B cell (primary cell): ENCODE measurements around the gene LRRC55. TPM values are rescaled to one million over a fixed set of nuclear protein-coding genes. Genes with fewer than 3 reads are reported as not detected.

Experiments used
- ATAC-seq: fragments of 200-7000 bp; cut with Tn5 transposase; one replicate; pipeline ENCODE4 v1.10.0; 2021; ENCODE audit warnings: low read depth, mild to moderate bottlenecking, moderate number of reproducible peaks, moderate library complexity
- CTCF ChIA-PET: fragments of 350-600 bp; sonication (Branson Sonifier 250); formaldehyde crosslinking; loops from one replicate; lab custom pipeline; 2021; ENCODE audit warnings: antibody characterized with exemption, inconsistent platforms; lab: Charles Lee
- POLR2A ChIA-PET: fragments of 350-600 bp; sonication (Branson Sonifier 250); formaldehyde crosslinking; loops from one replicate; lab custom pipeline; 2021; ENCODE audit warnings: antibody characterized with exemption; lab: Charles Lee
- DNase-seq: peaks from one replicate; pipeline ENCODE4 v3.0.0; 2013
- H2AFZ ChIP-seq: 2 replicates; pipeline ENCODE4 v1.6.1; 2012; ENCODE audit warnings: mild to moderate bottlenecking, low read depth, low read length; ENCODE audit not compliant: insufficient read depth, poor library complexity, severe bottlenecking
- H3K27ac ChIP-seq, 2 donors: 1 replicate in 1 of 2; 2 replicates in 1 of 2; pipeline ENCODE4 v1.5.1; 2012 to 2013; ENCODE audit warnings: low read length in 2 of 2, mild to moderate bottlenecking in 2 of 2, moderate library complexity in 1 of 2
- H3K27me3 ChIP-seq, 4 experiments: fragments of 200-600 bp in 1 of 4; sonication (generic) in 1 of 4; replicated peaks in 1 of 4; 1 replicate in 2 of 4; 2 replicates in 2 of 4; pipeline versions ENCODE4 v1.6.1 to v1.7.0; 2013 to 2016; ENCODE audit warnings: low read length in 3 of 4, mild to moderate bottlenecking in 2 of 4, mixed read lengths in 1 of 4, moderate library complexity in 1 of 4; ENCODE audit not compliant: insufficient read depth in 4 of 4, control insufficient read depth in 3 of 4; ENCODE audit errors: control extremely low read depth in 1 of 4
- H3K36me3 ChIP-seq, 2 experiments: replicated peaks in 1 of 2; 1 replicate in 1 of 2; 2 replicates in 1 of 2; pipeline versions ENCODE4 v1.6.1 to v1.7.1; 2013; ENCODE audit warnings: low read length in 1 of 2; ENCODE audit not compliant: insufficient read depth in 2 of 2, control insufficient read depth in 1 of 2; ENCODE audit errors: control extremely low read depth in 1 of 2, extremely low read depth in 1 of 2
- H3K4me1 ChIP-seq, 2 donors: fragments of 200-600 bp in 1 of 2; sonication (generic) in 1 of 2; 1 replicate in 1 of 2; 2 replicates in 1 of 2; pipeline versions ENCODE4 v1.5.1 to v1.6.1; 2013 to 2017; ENCODE audit warnings: low read length in 2 of 2; ENCODE audit not compliant: control insufficient read depth in 2 of 2, insufficient read depth in 2 of 2
- H3K4me2 ChIP-seq: replicated peaks from 2 replicates; pipeline ENCODE3; 2012; ENCODE audit warnings: mild to moderate bottlenecking, low read depth, low read length; ENCODE audit not compliant: poor library complexity, severe bottlenecking
- H3K4me3 ChIP-seq, 5 experiments: fragments of 200-600 bp in 1 of 5; sonication (generic) in 1 of 5; 1 replicate in 3 of 5; 2 replicates in 2 of 5; pipeline versions ENCODE4 v1.5.1 to v1.7.0; 2011 to 2016; ENCODE audit warnings: low read length in 4 of 5, mild to moderate bottlenecking in 4 of 5, low read depth in 2 of 5, control low read depth in 1 of 5, moderate library complexity in 1 of 5; ENCODE audit not compliant: insufficient read depth in 1 of 5; ENCODE audit errors: control extremely low read depth in 1 of 5, extremely low read depth in 1 of 5
- H3K79me2 ChIP-seq: fragments of 200-600 bp; sonication (generic); one replicate; pipeline ENCODE4 v1.6.0; 2016; ENCODE audit warnings: low read length; ENCODE audit not compliant: control insufficient read depth, insufficient read depth
- H3K9ac ChIP-seq: fragments of 200-600 bp; sonication (generic); 2 replicates; pipeline ENCODE4 v1.6.1; 2017; ENCODE audit warnings: mild to moderate bottlenecking, low read length, moderate library complexity
- H3K9me3 ChIP-seq, 3 donors: one replicate each; pipeline versions ENCODE4 v1.6.1 to v1.7.1; 2013; ENCODE audit warnings: low read length in 2 of 3; ENCODE audit not compliant: control insufficient read depth in 2 of 3, insufficient read depth in 1 of 3; ENCODE audit errors: control extremely low read depth in 1 of 3
- H4K20me1 ChIP-seq: 2 replicates; pipeline ENCODE4 v1.6.0; 2012; ENCODE audit warnings: mild to moderate bottlenecking, low read length; ENCODE audit not compliant: insufficient read depth, control insufficient read depth, poor library complexity, severe bottlenecking
- H3K27ac Mint-ChIP-seq: one replicate; pipeline ENCODE4 v1.8.0; 2021; ENCODE audit warnings: mixed read lengths
- H3K27me3 Mint-ChIP-seq: one replicate; pipeline ENCODE4 v1.8.0; 2021; ENCODE audit warnings: mixed read lengths
- H3K4me1 Mint-ChIP-seq: one replicate; pipeline ENCODE4 v1.8.0; 2021; ENCODE audit warnings: mixed read lengths
- H3K4me3 Mint-ChIP-seq: one replicate; pipeline ENCODE4 v1.8.0; 2021; ENCODE audit warnings: mixed read lengths
- H3K9me3 Mint-ChIP-seq: one replicate; pipeline ENCODE4 v1.8.0; 2022; ENCODE audit warnings: mixed read lengths; ENCODE audit not compliant: insufficient read depth
- EZH2 ChIP-seq: IDR thresholded peaks from 2 replicates; pipeline ENCODE4 v1.6.1; 2012; ENCODE audit warnings: borderline replicate concordance, low read depth, mild to moderate bottlenecking, moderate library complexity, low read length; ENCODE audit not compliant: insufficient read depth, poor library complexity, severe bottlenecking
- WGBS: methylation state at CpG from one replicate; pipeline ENCODE4 v1.1.5; 2013; ENCODE audit warnings: missing lambda C conversion rate; ENCODE audit not compliant: insufficient coverage; 5-methylcytosine and 5-hydroxymethylcytosine counted together
- intact Hi-C: fragments of 100-400 bp; cut with micrococcal nuclease; formaldehyde crosslinking; loops from one replicate; pipeline ENCODE4 v1.10.0; 2022
- polyA plus RNA-seq: library from polyadenylated mRNA; depleted of rRNA; stranded (reverse); fragments of >200 nt; gene quantifications from 2 replicates; pipeline ENCODE4 v1.2.3, GENCODE V29; 2012
- total RNA-seq, 2 donors: library from RNA; stranded (reverse); fragments of 120-200 nt in 1 of 2; gene quantifications; 1 replicate in 1 of 2; 2 replicates in 1 of 2; pipeline versions ENCODE4 v1.2.3 to v1.2.4, GENCODE V29; 2013 to 2022
- TF ChIP-seq, protein P1 (sequence below): fragments of 200-600 bp; IDR thresholded peaks from one replicate; pipeline ENCODE4 v1.8.0; 2022; ENCODE audit warnings: antibody characterized with exemption, mild to moderate bottlenecking

Gene LRRC55
- total and polyA plus RNA-seq, 2 donors (not counting 1 experiment from before 2014, with no cell fraction given), result not detected

DNA sequence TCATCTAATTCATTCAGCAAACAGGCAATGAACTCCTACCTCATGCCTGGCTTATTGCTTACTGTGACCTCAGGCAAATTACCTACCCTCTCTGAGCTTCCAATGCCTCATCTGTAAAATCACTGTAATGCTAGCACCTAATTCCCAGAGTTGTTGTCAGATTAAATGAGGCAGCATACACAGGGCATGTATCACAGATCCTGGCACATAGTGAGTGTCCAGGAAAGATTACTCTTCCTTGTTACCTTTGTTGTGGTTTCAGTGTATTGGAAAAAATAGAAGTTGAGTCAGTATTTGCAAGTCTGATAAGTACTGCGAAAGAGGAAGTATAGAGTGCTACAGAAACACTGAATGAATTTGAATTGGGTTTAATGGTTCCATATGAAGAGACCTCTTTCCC is 26.4 kb upstream of the LRRC55 start:
- Mint-ChIP-seq H3K27me3 (peaks cover 22% of the 10 kb centered on the region), H3K27ac (no peak overlapping the region), H3K9me3 (no peaks in the 10 kb centered on the region), H3K4me1 (peaks cover 2% of the 10 kb centered on the region), H3K4me3 (no peak overlapping the region)
- Histone ChIP-seq H3K79me2 (no peaks in the 10 kb centered on the region), H2AFZ (no peak overlapping the region), H3K4me2 (no peak overlapping the region), H3K4me1 (no peaks in the 10 kb centered on the region), H3K9me3 (no peaks in the 10 kb centered on the region), H3K27ac (no peak overlapping the region), H3K4me3 (no peak overlapping the region), H3K9ac (no peak overlapping the region), H3K36me3 (no peaks in the 10 kb centered on the region), H3K27me3 (peaks cover 0 to 2% (median 0%) of the 10 kb centered on the region in 4 experiments), H4K20me1 (no peaks in the 10 kb centered on the region)
- intact Hi-C loops, result no loop called here
- DNase-seq (no peak), ATAC-seq (no peak)
- whole genome bisulfite sequencing, result 17% methylated on average over 1 of the region's 1 CpG
- POLR2A ChIA-PET, result no interaction called here
- no peak for TF ChIP-seq EZH2
- TF ChIP-seq, protein P1, sequence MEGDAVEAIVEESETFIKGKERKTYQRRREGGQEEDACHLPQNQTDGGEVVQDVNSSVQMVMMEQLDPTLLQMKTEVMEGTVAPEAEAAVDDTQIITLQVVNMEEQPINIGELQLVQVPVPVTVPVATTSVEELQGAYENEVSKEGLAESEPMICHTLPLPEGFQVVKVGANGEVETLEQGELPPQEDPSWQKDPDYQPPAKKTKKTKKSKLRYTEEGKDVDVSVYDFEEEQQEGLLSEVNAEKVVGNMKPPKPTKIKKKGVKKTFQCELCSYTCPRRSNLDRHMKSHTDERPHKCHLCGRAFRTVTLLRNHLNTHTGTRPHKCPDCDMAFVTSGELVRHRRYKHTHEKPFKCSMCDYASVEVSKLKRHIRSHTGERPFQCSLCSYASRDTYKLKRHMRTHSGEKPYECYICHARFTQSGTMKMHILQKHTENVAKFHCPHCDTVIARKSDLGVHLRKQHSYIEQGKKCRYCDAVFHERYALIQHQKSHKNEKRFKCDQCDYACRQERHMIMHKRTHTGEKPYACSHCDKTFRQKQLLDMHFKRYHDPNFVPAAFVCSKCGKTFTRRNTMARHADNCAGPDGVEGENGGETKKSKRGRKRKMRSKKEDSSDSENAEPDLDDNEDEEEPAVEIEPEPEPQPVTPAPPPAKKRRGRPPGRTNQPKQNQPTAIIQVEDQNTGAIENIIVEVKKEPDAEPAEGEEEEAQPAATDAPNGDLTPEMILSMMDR, result no peak
- CTCF ChIA-PET, result no interaction called here

DNA sequence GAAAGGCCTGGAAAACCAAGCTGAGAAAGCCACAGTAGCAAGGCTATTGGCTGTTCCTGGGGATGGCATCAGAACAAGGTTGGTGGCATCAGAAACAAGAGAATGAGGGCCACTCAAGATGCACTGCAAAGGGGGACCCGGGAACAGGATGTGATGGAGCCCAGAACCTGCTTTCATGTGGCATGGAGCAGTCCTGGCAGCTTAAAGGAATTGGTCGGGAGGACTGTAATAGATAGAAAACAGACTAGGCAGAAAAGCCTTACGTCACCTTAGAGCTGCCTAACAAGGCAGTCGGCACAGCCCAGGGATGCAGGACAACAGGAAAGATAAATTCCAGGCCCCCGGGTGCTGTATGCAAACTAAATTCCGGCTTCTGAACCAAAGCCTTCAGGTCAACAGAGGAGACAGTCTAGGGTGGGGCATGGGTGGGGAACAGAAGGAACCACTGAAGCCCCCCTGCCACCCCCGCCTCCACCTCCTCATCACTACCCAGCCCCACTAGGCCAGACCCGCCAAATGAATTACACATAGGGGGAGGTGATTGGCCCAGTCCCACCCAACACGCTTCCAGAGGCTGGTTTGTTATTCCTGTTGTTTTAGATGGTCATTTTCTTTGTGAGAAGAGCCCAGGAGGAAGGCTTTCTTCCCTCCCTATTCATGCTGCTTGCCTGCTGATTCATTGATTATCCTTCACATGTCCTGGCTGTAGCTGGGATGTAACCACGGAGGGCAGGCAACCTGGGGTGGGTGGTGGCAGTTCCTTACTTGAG is 25.7 kb upstream of the LRRC55 start:
- Histone ChIP-seq H3K9me3 (no peaks in the 10 kb centered on the region), H3K9ac (no peak overlapping the region), H2AFZ (no peak overlapping the region), H4K20me1 (no peaks in the 10 kb centered on the region), H3K27me3 (peaks cover 0 to 2% (median 0%) of the 10 kb centered on the region in 4 experiments), H3K79me2 (no peaks in the 10 kb centered on the region), H3K4me3 (no peak overlapping the region), H3K36me3 (no peaks in the 10 kb centered on the region), H3K4me1 (no peaks in the 10 kb centered on the region), H3K4me2 (no peak overlapping the region), H3K27ac (no peak overlapping the region)
- peaks cover 2% of the 10 kb centered on the region for H3K4me1 Mint-ChIP-seq
- ChIA-PET CTCF (no interaction called here), POLR2A (no interaction called here)
- H3K27me3 Mint-ChIP-seq, result peaks cover 25% of the 10 kb centered on the region
- H3K27ac Mint-ChIP-seq, result no peak overlapping the region
- no peak for DNase-seq
- H3K9me3 Mint-ChIP-seq, result no peaks in the 10 kb centered on the region
- intact Hi-C loops, result no loop called here
- no peak for TF ChIP-seq EZH2
- TF ChIP-seq, protein P1, result no peak
- H3K4me3 Mint-ChIP-seq, result no peak overlapping the region
- ATAC-seq, result no peak
- 57% methylated on average over 4 of the region's 10 CpGs for WGBS
